HG02938 (cell line): Measurements from ENCODE around the gene OTULINL.

Experiments
- ATAC-seq: cut with Tn5 transposase; IDR thresholded peaks from one replicate; pipeline ENCODE4 v1.9.1; 2021; ENCODE audit warnings: mild to moderate bottlenecking, moderate library complexity; ENCODE audit not compliant: unreplicated experiment

The OTULINL gene

DNA sequence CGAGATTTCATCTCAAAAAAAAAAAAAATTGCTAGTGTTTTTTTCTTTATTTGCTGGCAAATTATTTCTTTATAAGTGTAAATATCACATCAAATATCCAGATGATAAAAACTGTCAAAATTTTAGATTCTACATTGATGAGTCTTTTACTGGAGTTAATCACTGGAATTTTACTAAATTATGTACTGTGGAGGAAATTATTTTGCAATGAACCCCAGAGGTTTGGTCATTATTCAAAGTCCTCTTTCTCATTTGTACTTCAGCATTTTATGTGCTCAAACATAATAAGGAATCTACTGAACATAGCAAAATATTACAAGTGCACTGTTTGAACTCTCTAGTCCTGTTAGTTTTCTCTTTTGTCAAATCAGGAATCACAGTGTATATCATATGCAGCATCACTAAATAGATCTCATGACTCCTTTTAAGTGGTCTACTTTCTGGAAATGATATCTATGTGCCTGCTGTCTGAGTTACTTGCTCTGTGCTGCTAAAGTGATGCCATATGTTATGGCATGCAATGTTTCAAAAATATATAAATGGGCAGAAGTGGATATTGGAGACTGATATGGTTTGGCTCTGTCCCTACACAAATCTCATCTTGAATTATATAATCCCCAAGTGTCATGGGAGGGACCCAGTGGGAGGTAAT is 18.0 kb downstream of the OTULINL start:
- ATAC-seq: no peak

GRCh38 chr5:14600846-14601245 is 19.3 kb downstream of the OTULINL start:
- ATAC-seq: no peak

DNA sequence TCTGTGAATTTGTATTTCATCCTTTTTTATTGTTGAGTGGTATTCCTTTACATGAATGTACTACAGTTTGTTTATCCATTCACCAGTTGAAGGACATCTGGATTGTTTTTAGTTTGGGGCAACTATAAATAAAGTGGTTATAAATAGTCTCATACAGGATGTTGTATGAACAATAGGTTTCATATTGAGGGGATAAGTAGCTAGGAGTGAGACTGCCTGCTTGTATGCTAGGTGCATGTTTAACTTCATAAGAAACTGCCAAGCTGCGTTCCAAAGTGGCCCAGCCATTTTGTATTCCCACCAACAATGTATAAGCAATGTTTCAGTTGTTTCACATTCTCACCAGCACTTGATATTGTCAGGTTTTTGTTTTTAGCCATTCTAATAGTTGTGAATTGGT is 21.5 kb downstream of the OTULINL start:
- ATAC-seq: no peak

GRCh38 chr5:14607104-14607503 is 25.5 kb downstream of the OTULINL start:
- no peak for ATAC-seq

- no peak for ATAC-seq
These were observed 26.6 kb downstream of the OTULINL start for GRCh38 chr5:14608169-14608568.

- ATAC-seq: no peak
These were observed 30.1 kb downstream of the OTULINL start for GRCh38 chr5:14611737-14612136.

DNA sequence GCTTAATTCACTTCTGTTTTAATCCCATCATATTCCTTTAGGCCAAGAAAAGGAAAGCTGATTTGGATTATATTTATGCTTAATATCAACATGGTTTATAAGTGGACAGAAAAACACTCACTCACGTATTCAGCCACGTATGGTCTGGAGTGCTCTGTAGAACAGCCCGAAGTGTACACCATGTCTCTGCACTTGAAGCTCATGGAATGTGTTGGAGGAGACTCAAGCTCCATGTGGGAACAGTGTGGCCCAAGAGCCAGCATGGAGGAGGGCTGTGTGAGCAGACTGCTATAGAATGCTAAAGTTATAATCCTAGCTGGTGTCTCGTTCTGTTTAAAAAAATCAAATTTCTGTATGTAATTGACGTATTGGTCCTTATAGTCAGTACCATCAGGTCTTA is 32.9 kb downstream of the OTULINL start:
- ATAC-seq: no peak

GRCh38 chr5:14615365-14615764 is 33.8 kb downstream of the OTULINL start:
- no peak for ATAC-seq

GRCh38 chr5:14617441-14617840 is 35.8 kb downstream of the OTULINL start:
- ATAC-seq: no peak

DNA sequence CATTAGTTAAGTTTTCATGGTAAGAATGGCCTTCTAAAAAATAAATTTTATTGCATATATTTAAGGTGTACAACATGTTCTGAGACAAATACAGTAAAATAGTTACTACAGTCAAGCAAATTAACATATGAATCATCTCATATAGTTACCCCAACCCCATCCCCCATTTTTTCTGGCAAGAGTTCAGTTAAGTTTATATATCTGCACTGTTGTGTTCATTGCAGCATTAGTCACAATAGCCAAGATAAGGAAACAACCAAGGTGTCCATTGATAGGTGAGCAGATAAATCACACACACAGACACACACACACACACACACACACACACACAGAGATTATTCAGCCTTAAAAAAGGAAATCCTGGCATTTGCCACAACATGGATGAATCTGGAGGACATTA is 45.7 kb downstream of the OTULINL start:
- ATAC-seq: no peak

- ATAC-seq: no peak
These were observed 46.8 kb downstream of the OTULINL start for GRCh38 chr5:14628346-14628745.

- ATAC-seq: no peak
These were observed 49.1 kb downstream of the OTULINL start for GRCh38 chr5:14630671-14631070.

- no peak for ATAC-seq
These were observed 54.1 kb downstream of the OTULINL start for GRCh38 chr5:14635656-14636055.

DNA sequence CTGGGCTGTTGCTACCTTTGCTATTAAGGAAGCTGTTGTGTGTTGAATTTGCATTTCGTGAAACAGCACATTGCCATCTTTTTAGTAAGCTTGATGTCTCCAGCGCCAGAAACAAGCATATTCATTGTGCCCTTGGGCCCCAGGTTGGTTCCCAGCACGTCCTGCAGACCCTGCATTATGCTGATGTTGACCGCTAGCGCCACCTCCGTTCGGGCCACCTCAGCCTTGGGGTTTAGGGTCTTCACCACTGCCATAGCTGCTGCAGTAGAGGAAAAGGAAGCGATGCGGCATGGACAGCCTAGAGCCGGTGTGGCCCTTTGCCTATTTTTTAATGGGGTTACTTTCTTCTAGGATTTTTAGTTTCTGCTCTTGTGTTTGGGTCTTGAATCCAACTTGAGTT is 59.2 kb downstream of the OTULINL start:
- ATAC-seq: no peak

DNA sequence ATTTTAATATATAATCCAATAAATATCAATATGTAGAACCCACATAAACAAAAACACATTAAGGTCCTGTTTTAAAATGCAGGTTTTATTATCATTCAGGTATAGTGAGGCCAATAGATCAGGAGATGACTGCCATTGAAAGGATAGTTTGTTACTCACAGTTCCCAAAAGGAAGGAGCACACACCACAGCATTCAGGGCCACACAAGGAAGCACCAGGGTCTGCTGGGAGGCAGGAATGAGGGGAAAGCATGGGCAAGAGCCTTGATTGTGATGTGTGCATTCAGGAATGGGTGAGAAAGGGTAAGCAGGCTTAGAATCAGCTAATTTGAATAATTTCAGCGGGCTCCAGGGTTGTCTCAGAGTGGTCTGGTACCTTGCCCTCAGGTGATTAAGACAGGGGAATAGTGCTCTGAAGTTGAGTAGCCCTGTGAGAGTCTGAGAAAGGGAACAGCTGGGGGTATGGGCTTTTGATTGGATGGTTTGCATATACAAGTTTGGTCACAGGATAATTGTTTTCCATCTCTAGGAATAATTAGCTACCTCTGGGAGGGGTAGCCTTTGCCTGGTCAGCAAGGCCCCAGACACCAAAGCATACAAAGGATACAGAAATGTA is 63.1 kb downstream of the OTULINL start:
- ATAC-seq: no peak

- ATAC-seq: no peak
These were observed 68.5 kb downstream of the OTULINL start for GRCh38 chr5:14650052-14650451.

GRCh38 chr5:14655146-14655741 is 73.7 kb downstream of the OTULINL start:
- no peak for ATAC-seq

DNA sequence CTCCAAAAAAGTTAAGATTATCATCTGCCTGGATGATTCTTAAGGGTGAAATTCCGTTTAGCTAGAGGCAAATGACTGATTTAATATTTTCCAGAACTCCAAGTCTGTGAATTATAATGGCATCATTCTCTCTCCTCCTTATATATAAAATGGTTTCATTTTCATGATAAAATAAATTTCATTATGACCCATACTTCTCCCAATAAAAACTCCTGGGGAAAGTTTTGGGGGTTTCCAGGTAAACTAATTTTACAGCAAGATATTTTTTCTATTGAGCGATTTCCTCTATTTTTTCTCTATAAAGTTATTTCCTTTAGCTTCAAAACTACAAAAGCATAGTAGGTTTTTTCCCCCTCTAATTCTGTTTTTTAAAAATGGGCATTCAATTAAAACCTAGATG is 75.3 kb downstream of the OTULINL start:
- ATAC-seq: no peak

DNA sequence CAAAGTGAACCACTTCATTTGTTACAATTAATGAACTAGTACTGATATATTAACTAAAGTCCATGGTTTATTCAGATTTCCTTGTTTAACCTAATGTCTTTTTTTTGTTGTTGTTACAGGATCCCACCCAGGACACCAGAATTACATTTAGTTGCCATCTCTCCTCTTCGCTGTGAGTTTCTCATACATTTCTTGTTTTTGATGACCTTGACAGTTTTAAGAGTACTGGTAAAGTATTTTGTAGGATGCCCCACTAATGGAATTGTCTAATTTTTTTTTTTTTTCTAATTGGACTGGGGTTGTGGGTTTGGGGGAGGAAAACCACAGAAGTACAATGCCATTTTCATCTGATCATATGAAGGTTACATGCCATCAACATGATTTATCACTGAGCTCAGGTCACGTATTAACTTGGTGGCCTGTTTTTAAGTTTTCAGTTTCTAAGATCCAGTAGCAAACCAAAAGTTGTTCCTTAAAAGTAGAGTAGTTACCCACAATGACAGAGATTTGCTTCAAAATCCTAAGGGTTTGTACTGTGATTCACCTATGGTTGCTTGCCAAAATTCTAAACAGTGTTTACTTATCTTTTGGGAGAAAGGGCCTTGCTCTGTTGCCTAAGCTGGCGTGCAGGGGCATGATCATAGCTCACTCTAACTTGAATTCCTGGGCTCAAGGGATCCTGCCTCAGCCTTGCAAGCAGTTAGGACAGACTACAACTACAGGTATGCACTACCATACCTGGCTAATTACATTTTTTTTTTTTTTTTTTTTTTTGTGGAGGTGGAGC is 78.4 kb downstream of the OTULINL start:
- no peak for ATAC-seq

GRCh38 chr5:14660833-14661232 is 79.2 kb downstream of the OTULINL start:
- no peak for ATAC-seq
